RWPE2 (cell line): ENCODE data around the gene PITPNB.

ENCODE experiments used
- ATAC-seq: fragments of 200-7000 bp; cut with Tn5 transposase; 3 replicates; pipeline ENCODE4 v1.9.1; 2021; ENCODE audit warnings: low read depth
- DNase-seq: peaks from one replicate; pipeline ENCODE4 v3.0.0-alpha.2; 2020; ENCODE audit warnings: low spot score
- H3K27ac ChIP-seq: fragments of 450-650 bp; 2 replicates; pipeline ENCODE4 v1.5.1; 2017; ENCODE audit warnings: mild to moderate bottlenecking; ENCODE audit not compliant: poor library complexity, severe bottlenecking
- H3K27me3 ChIP-seq: fragments of 250-450 bp; sonication (Bioruptor Pico); 2 replicates; pipeline ENCODE4 v1.5.1; 2021; ENCODE audit warnings: mild to moderate bottlenecking, moderate library complexity; ENCODE audit not compliant: insufficient read depth, poor library complexity, severe bottlenecking
- H3K36me3 ChIP-seq: fragments of 250-450 bp; sonication (Bioruptor Pico); 2 replicates; pipeline ENCODE4 v1.5.1; 2020; ENCODE audit warnings: low read depth, mild to moderate bottlenecking, moderate library complexity
- H3K4me1 ChIP-seq: fragments of 250-450 bp; sonication (Bioruptor Pico); 2 replicates; pipeline ENCODE4 v1.5.1; 2021; ENCODE audit warnings: mild to moderate bottlenecking, moderate library complexity; ENCODE audit not compliant: insufficient read depth, poor library complexity, severe bottlenecking
- H3K4me3 ChIP-seq: fragments of 250-450 bp; sonication (Bioruptor Pico); 2 replicates; pipeline ENCODE4 v1.5.1; 2021; ENCODE audit warnings: mild to moderate bottlenecking, moderate library complexity; ENCODE audit not compliant: severe bottlenecking
- H3K9me3 ChIP-seq: fragments of 250-450 bp; sonication (Bioruptor Pico); 2 replicates; pipeline ENCODE4 v1.5.1; 2021; ENCODE audit warnings: mild to moderate bottlenecking, moderate library complexity; ENCODE audit not compliant: severe bottlenecking
- TF ChIP-seq, protein P1 (sequence below): fragments of 450-650 bp; IDR thresholded peaks from one replicate; pipeline ENCODE4 v1.5.1; 2017; ENCODE audit warnings: mild to moderate bottlenecking, moderate library complexity; ENCODE audit not compliant: poor library complexity, severe bottlenecking

Gene PITPNB

DNA sequence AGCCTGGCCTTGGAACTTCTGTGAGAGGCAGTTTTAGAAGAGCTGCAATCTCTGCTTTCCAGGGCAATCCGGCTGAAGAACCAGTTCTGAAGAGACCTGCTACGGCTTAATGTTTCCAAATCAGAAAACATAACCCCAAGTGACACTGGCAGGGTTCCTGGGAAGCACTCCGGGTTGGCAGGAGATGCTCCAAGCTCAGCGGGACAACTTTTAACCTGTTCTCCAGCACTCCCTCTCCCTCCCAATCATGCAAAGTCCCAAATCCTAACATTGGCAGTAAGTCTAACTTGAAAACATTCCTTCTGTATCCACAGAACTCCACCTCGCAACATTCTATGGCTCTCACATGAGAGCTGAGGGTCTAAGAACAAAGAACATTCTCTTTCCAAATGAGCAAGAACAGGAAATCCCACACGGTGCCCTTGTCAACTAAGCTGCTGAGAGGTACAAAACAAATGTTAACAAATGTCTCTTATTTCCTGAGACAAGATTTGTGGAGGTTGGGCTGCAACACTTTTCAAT, 69.0 kb downstream of the PITPNB start:
- Histone ChIP-seq H3K27ac (no peak overlapping the region), H3K4me1 (no peaks in the 10 kb centered on the region), H3K36me3 (peaks cover 55% of the 10 kb centered on the region), H3K4me3 (no peak overlapping the region), H3K9me3 (no peaks in the 10 kb centered on the region), H3K27me3 (no peaks in the 10 kb centered on the region)
- no peak for DNase-seq
- no peak for ATAC-seq
- TF ChIP-seq, protein P1, sequence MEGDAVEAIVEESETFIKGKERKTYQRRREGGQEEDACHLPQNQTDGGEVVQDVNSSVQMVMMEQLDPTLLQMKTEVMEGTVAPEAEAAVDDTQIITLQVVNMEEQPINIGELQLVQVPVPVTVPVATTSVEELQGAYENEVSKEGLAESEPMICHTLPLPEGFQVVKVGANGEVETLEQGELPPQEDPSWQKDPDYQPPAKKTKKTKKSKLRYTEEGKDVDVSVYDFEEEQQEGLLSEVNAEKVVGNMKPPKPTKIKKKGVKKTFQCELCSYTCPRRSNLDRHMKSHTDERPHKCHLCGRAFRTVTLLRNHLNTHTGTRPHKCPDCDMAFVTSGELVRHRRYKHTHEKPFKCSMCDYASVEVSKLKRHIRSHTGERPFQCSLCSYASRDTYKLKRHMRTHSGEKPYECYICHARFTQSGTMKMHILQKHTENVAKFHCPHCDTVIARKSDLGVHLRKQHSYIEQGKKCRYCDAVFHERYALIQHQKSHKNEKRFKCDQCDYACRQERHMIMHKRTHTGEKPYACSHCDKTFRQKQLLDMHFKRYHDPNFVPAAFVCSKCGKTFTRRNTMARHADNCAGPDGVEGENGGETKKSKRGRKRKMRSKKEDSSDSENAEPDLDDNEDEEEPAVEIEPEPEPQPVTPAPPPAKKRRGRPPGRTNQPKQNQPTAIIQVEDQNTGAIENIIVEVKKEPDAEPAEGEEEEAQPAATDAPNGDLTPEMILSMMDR: no peak

DNA sequence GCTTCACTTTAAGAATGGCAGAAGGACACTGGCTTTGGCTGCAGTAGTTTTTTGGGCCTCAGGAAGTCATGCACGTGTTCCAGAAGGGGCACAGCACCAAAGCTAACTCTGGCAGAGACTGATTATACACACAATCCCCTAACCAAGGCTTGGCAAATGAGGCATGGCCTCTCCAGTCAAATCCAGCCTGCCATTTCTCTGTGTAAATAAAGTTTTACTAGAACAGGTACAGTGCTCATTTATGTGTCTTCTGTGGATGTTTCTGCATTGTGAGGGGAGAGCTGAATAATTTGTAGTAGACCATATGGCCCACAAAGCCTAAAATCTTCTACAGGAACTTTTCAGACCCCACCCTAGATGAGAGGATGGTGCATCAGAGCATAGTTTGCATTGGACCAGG, 71.1 kb downstream of the PITPNB start:
- no peaks in the 10 kb centered on the region for H3K4me1 ChIP-seq
- no peak overlapping the region for H3K4me3 ChIP-seq
- H3K27me3 ChIP-seq: no peaks in the 10 kb centered on the region
- DNase-seq (no peak), ATAC-seq (no peak)
- H3K9me3 ChIP-seq: no peaks in the 10 kb centered on the region
- no peak overlapping the region for H3K27ac ChIP-seq
- TF ChIP-seq, protein P1: no peak
- H3K36me3 ChIP-seq: peaks cover 35% of the 10 kb centered on the region

DNA sequence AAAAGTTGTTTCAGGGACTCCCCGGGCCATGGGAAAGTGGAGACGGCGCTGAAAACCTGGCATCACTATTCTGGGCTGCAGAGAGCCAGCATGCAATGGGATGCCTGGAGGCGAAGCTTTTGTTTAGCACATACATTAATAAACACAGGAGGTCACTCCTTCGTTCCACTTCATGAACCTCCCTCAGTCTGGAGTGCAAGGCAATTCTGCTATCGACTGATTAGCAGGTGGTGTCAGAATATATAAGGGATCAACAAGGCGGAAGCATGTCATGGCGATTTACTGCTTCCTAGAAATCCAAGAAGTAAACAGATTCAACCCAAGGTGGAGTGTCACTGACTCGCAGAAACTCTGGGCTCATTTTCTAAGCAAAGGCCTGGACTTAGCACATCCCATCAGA, 72.1 kb downstream of the PITPNB start:
- no peak overlapping the region for H3K4me3 ChIP-seq
- no peaks in the 10 kb centered on the region for H3K27me3 ChIP-seq
- H3K4me1 ChIP-seq: no peaks in the 10 kb centered on the region
- DNase-seq: no peak
- H3K36me3 ChIP-seq: peaks cover 24% of the 10 kb centered on the region
- no peaks in the 10 kb centered on the region for H3K9me3 ChIP-seq
- ATAC-seq: no peak
- no peak overlapping the region for H3K27ac ChIP-seq
- TF ChIP-seq, protein P1: no peak

DNA sequence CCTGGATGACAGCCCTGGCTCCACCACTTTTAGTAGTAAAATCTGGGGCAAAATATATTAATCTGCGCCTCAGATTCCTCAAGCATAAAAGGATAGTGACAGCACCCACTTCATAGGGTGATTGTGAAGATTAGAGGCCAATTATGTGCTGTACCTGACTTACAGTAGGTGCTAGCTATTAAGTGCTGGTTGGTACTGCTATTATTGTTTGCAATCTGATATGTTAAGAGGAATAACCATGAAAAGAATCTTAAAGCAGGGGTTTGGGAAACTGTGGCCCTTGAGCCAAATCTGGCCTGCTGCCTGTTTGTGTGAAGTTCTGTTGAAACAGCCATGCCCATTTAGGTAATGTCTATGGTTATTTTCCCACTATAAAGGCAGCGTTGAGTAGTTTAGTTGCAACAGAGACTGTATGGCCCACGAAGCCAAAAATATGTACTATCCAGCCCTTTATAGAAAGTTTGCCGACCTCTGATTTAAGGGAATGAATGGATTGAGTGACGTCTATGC, 72.8 kb downstream of the PITPNB start:
- TF ChIP-seq, protein P1: no peak
- Histone ChIP-seq H3K4me3 (no peak overlapping the region), H3K27me3 (no peaks in the 10 kb centered on the region), H3K4me1 (no peaks in the 10 kb centered on the region), H3K36me3 (peaks cover 18% of the 10 kb centered on the region), H3K27ac (no peak overlapping the region), H3K9me3 (no peaks in the 10 kb centered on the region)
- ATAC-seq (no peak), DNase-seq (no peak)

DNA sequence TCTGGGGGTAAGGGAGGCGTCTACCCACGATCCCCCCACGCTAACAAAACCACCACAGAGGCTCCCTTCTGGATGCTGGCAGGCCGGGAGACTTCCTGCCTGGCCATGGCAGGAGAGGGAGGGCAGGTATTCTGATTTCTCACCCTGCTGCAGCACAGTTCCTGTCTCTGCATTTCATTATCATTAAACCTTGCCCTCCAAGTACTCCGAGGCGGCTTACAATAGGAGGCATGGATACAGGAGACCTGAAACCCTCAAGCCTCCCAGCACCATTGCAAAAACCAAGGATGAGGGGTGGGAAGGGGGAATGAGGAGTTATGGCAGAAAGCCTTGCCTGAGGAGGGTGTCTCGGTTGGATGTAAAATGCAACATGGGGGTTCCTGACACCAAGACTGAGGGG, 73.4 kb downstream of the PITPNB start:
- no peak for ATAC-seq
- no peak for DNase-seq
- TF ChIP-seq, protein P1: no peak
- H3K4me3 ChIP-seq: no peak overlapping the region
- no peaks in the 10 kb centered on the region for H3K4me1 ChIP-seq
- no peaks in the 10 kb centered on the region for H3K9me3 ChIP-seq
- no peak overlapping the region for H3K27ac ChIP-seq
- no peaks in the 10 kb centered on the region for H3K27me3 ChIP-seq
- H3K36me3 ChIP-seq: peaks cover 11% of the 10 kb centered on the region
